Mesendoderm (in vitro differentiated cells): ENCODE results near the gene ADAMTSL2.
A peak's percentile ranks its signal among the peaks of the same experiment; 100 is the strongest.

ENCODE experiments used
- DNase-seq: peaks from one replicate; pipeline ENCODE4 v3.0.0; 2013
- H2AK5ac ChIP-seq: 2 replicates; pipeline ENCODE4 v1.6.1; 2013; ENCODE audit warnings: low read length, inconsistent platforms
- H2BK120ac ChIP-seq: 2 replicates; pipeline ENCODE4 v1.6.1; 2013; ENCODE audit warnings: low read depth, mild to moderate bottlenecking, low read length, moderate library complexity, mixed read lengths
- H2BK15ac ChIP-seq: replicated peaks from 2 replicates; pipeline ENCODE4 v1.6.1; 2013; ENCODE audit warnings: low read depth, mild to moderate bottlenecking, moderate library complexity
- H2BK5ac ChIP-seq: 2 replicates; pipeline ENCODE4 v1.6.1; 2013; ENCODE audit warnings: low read length, inconsistent platforms
- H3K18ac ChIP-seq: 2 replicates; pipeline ENCODE4 v1.6.1; 2013; ENCODE audit warnings: mild to moderate bottlenecking, low read length, mixed read lengths
- H3K23ac ChIP-seq: one replicate; pipeline ENCODE4 v1.6.1; 2013; ENCODE audit warnings: low read length
- H3K27ac ChIP-seq: 2 replicates; pipeline ENCODE4 v1.5.1; 2013; ENCODE audit warnings: low read depth, mild to moderate bottlenecking, inconsistent platforms, low read length, moderate library complexity
- H3K27me3 ChIP-seq: 2 replicates; pipeline ENCODE4 v1.6.1; 2013; ENCODE audit warnings: low read length, control low read depth, mild to moderate bottlenecking, inconsistent platforms; ENCODE audit not compliant: insufficient read depth, poor library complexity
- H3K36me3 ChIP-seq: 2 replicates; pipeline ENCODE4 v1.6.1; 2013; ENCODE audit warnings: low read length, inconsistent platforms; ENCODE audit not compliant: control insufficient read depth, insufficient read depth
- H3K4ac ChIP-seq: one replicate; pipeline ENCODE4 v1.6.1; 2013; ENCODE audit warnings: low read depth, mild to moderate bottlenecking, low read length, moderate library complexity
- H3K4me1 ChIP-seq: 2 replicates; pipeline ENCODE4 v1.6.1; 2013; ENCODE audit warnings: low read depth, low read length, inconsistent platforms; ENCODE audit not compliant: control insufficient read depth
- H3K4me2 ChIP-seq: 2 replicates; pipeline ENCODE4 v1.6.1; 2013; ENCODE audit warnings: low read length
- H3K4me3 ChIP-seq: 2 replicates; pipeline ENCODE4 v1.5.1; 2013; ENCODE audit warnings: mild to moderate bottlenecking, low read length
- H3K56ac ChIP-seq: one replicate; pipeline ENCODE4 v1.6.1; 2013; ENCODE audit warnings: low read length
- H3K79me1 ChIP-seq: 2 replicates; pipeline ENCODE4 v1.6.1; 2013; ENCODE audit warnings: low read length, inconsistent platforms
- H3K79me2 ChIP-seq: 2 replicates; pipeline ENCODE4 v1.6.1; 2013; ENCODE audit warnings: mild to moderate bottlenecking, low read length; ENCODE audit not compliant: control insufficient read depth, insufficient read depth
- H3K9ac ChIP-seq: 2 replicates; pipeline ENCODE4 v1.6.1; 2013; ENCODE audit warnings: low read length, inconsistent platforms
- H4K5ac ChIP-seq: one replicate; pipeline ENCODE4 v1.6.1; 2013; ENCODE audit warnings: low read length
- H4K8ac ChIP-seq: one replicate; pipeline ENCODE4 v1.6.1; 2013; ENCODE audit warnings: low read depth, mild to moderate bottlenecking, control low read depth, low read length, moderate library complexity
- WGBS: extraction: QIAGEN DNeasy Blood & Tissue Kit; methylation state at CpG from one replicate; pipeline ENCODE4 v1.1.7; 2013; ENCODE audit warnings: low lambda C conversion rate, missing lambda C conversion rate; ENCODE audit not compliant: insufficient coverage; ENCODE audit errors: extremely low coverage; 5-methylcytosine and 5-hydroxymethylcytosine counted together

Gene ADAMTSL2

DNA sequence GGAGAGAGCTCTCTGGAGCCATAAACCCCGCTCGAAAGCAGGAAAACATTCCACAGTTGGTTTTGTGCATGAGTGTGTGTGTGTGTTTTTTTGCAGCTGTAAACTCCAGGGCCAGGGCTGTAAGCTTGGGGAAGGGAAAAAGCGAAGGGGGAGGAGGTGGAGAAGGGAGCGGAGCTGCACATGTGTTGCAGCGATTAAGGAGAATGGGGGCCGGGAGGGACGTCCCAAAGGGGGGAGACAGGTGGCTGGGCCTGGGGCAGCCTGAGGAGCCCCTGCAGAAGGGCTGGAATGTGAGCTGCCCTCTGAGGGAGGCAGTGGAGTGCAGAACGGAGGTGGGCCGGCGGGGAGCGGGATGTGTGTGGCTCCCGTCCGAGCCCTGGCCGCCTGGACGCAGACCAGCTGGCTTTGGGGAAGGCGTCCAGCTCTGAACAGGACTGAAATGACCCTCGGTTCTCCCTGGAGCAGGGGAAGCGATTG is 7.0 kb upstream of the ADAMTSL2 start:
- Histone ChIP-seq H3K79me1 (no peaks in the 10 kb centered on the region), H3K27ac (peak overlapping the region; percentile 6), H3K4me3 (no peak overlapping the region), H3K4ac (no peak overlapping the region), H3K9ac (peak overlapping the region; percentile 40), H2BK15ac (no peak overlapping the region), H3K4me1 (peaks cover 19% of the 10 kb centered on the region), H3K36me3 (no peaks in the 10 kb centered on the region), H4K8ac (no peak overlapping the region), H3K18ac (peak overlapping the region; percentile 69), H3K27me3 (no peaks in the 10 kb centered on the region), H3K79me2 (no peaks in the 10 kb centered on the region), H4K5ac (no peak overlapping the region), H3K23ac (peak overlapping the region; percentile 32), H3K56ac (peak overlapping the region; percentile 83), H2BK120ac (peak overlapping the region; percentile 22), H2AK5ac (no peak overlapping the region), H3K4me2 (no peak overlapping the region), H2BK5ac (peak overlapping the region; percentile 33)
- DNase-seq = no peak
- WGBS = no CpG with 5 or more reads among the region's 18 CpGs

DNA sequence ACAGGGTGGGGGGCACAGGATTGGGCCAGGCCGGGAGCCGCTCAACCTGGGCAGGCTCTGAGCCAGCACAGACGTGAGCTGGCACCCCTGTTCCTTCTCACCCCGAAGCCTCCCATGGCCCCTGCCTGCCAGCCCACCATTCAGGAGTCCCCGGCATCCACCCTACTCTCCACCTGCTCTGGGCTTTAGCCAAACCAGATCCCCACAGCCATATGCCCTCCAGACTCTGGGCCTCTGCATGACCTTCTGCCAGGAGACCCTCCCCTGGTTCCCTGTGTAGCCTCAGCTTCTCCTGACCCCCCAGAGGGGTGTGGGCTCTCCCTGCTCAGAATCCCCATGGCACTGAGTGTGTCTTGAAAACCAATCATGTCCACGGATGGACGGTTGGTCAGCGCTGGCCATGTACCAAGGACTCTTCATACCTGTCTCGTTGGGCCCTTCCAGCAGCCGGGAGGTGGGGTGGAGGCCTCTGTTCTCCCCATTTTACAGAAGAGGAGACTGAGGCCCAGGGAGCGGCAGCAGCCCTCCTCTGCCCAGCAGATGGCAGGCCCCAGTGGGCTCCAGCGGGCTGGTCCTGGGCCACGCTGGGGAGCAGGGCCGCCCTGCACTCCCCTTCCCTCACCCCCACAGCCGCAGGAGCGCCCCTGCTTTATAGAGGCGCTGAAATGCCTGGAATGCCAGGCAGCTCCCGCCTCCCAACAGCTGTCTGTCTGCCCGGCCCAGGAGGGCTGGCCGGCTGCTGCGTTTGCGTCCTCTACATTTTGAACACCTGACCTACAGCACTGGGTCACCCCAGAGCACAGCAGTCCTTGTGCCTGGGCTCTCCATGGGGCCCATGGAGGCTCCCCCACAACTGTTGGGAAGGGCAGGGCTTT is 6.3 kb upstream of the ADAMTSL2 start:
- no peak overlapping the region for H3K4me2 ChIP-seq
- no peak for DNase-seq
- no peak overlapping the region for H2BK5ac ChIP-seq
- H2AK5ac ChIP-seq = peak overlapping the region; percentile 41
- H3K9ac ChIP-seq = no peak overlapping the region
- H3K56ac ChIP-seq = peak overlapping the region; percentile 83
- H4K8ac ChIP-seq = no peak overlapping the region
- H2BK120ac ChIP-seq = no peak overlapping the region
- H3K27ac ChIP-seq = no peak overlapping the region
- H3K79me2 ChIP-seq = no peaks in the 10 kb centered on the region
- no peaks in the 10 kb centered on the region for H3K27me3 ChIP-seq
- peak overlapping the region; percentile 69 for H3K18ac ChIP-seq
- H3K79me1 ChIP-seq = no peaks in the 10 kb centered on the region
- no peak overlapping the region for H3K4ac ChIP-seq
- H3K4me1 ChIP-seq = peaks cover 19% of the 10 kb centered on the region
- H3K36me3 ChIP-seq = no peaks in the 10 kb centered on the region
- no peak overlapping the region for H2BK15ac ChIP-seq
- no CpG with 5 or more reads among the region's 22 CpGs for WGBS
- no peak overlapping the region for H3K4me3 ChIP-seq
- no peak overlapping the region for H4K5ac ChIP-seq
- H3K23ac ChIP-seq = no peak overlapping the region

DNA sequence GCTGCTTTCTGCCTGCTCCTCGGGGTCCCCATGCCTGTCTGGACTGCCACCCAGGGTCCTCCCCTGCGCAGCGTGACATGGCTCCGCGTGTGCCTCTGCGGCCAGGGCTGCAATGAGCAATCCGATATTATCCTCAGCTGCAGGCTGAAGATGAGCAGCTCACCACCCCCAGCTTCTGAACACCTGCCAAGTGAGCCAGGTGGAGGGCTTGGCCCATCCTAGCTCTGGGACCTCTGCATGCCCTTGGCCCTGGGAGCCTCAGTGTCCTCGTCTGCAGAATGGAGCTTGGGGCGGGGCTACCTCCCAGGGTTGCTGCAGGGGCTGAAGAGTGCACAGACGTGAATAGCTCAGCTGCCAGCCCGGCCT is 5.6 kb upstream of the ADAMTSL2 start:
- Histone ChIP-seq H4K8ac (no peak overlapping the region), H3K56ac (no peak overlapping the region), H3K4ac (no peak overlapping the region), H3K79me2 (no peaks in the 10 kb centered on the region), H3K4me2 (no peak overlapping the region), H3K27ac (no peak overlapping the region), H2AK5ac (no peak overlapping the region), H3K4me3 (no peak overlapping the region), H3K23ac (no peak overlapping the region), H3K36me3 (no peaks in the 10 kb centered on the region), H3K9ac (no peak overlapping the region), H3K18ac (no peak overlapping the region), H2BK5ac (no peak overlapping the region), H3K79me1 (no peaks in the 10 kb centered on the region), H2BK15ac (no peak overlapping the region), H4K5ac (no peak overlapping the region), H2BK120ac (no peak overlapping the region), H3K4me1 (peaks cover 19% of the 10 kb centered on the region), H3K27me3 (no peaks in the 10 kb centered on the region)
- DNase-seq = no peak
- no CpG with 5 or more reads among the region's 11 CpGs for WGBS

DNA sequence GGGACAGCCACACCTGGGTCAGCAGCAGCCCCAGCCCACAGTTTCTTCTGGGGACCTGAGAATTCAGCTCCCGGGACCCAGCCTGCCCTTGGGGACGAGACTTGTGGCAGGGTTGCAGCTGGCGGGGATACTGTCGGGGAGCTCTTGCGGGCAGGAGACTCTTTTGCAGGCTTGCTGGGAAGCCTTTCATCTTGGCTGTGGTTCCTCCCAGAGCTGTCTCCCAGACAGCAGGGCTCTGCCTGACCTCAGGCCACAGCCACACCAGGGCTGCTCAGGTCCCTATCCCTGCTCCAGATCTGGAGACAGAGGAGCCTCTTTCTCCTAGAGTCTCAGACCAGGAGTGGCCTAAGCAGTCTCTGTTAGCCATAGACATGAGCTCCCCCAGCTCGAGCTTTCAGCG is 5.0 kb upstream of the ADAMTSL2 start:
- no peak overlapping the region for H3K9ac ChIP-seq
- no peak overlapping the region for H2BK120ac ChIP-seq
- H2BK15ac ChIP-seq = no peak overlapping the region
- no peak overlapping the region for H3K4me3 ChIP-seq
- no peak overlapping the region for H3K4me2 ChIP-seq
- H4K5ac ChIP-seq = no peak overlapping the region
- no peak overlapping the region for H2AK5ac ChIP-seq
- no peak overlapping the region for H3K4ac ChIP-seq
- DNase-seq = no peak
- H3K18ac ChIP-seq = no peak overlapping the region
- WGBS = no CpG with 5 or more reads among the region's 7 CpGs
- no peak overlapping the region for H2BK5ac ChIP-seq
- H3K4me1 ChIP-seq = peaks cover 19% of the 10 kb centered on the region
- no peaks in the 10 kb centered on the region for H3K36me3 ChIP-seq
- H3K79me1 ChIP-seq = no peaks in the 10 kb centered on the region
- H3K56ac ChIP-seq = no peak overlapping the region
- no peak overlapping the region for H3K23ac ChIP-seq
- no peaks in the 10 kb centered on the region for H3K27me3 ChIP-seq
- no peak overlapping the region for H4K8ac ChIP-seq
- no peak overlapping the region for H3K27ac ChIP-seq
- no peaks in the 10 kb centered on the region for H3K79me2 ChIP-seq

DNA sequence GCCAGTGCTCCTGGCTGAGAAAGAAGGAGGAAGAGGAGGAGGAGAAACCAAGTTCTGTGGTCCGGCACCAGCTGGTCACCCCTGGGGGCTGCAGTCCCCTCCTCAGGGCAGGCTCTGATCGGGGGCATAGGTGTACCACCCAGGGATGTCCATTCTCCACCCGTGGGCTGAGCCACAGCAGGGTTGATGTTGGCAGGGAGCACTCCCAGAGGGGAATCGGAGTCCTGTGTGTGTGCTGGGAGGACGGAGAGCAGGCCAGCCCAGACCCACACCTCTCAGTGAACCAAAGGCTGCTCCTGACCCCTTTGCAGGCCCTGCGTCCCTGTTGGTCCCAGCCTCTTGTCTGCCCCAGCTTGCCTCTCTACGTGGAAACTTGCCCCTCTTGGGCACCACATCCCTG is 4.6 kb upstream of the ADAMTSL2 start:
- Histone ChIP-seq H3K23ac (no peak overlapping the region), H2AK5ac (peak overlapping the region; percentile 39), H3K18ac (no peak overlapping the region), H3K4ac (no peak overlapping the region), H2BK5ac (no peak overlapping the region), H2BK15ac (no peak overlapping the region), H3K79me2 (no peaks in the 10 kb centered on the region), H4K5ac (no peak overlapping the region), H3K4me1 (peaks cover 19% of the 10 kb centered on the region), H3K4me2 (no peak overlapping the region), H3K4me3 (no peak overlapping the region), H3K36me3 (no peaks in the 10 kb centered on the region), H2BK120ac (no peak overlapping the region), H4K8ac (no peak overlapping the region), H3K79me1 (no peaks in the 10 kb centered on the region), H3K27ac (no peak overlapping the region), H3K9ac (no peak overlapping the region), H3K56ac (no peak overlapping the region), H3K27me3 (no peaks in the 10 kb centered on the region)
- DNase-seq = no peak
- WGBS = no CpG with 5 or more reads among the region's 7 CpGs
